Measurements from ENCODE around the gene IL1RAPL2. TPM values are rescaled to one million over a fixed set of nuclear protein-coding genes. Genes with fewer than 3 reads are reported as not detected.

The IL1RAPL2 gene
- polyA plus RNA-seq, 2 donors = not detected

GRCh38 chrX:105317117-105317516 lies 751.1 kb downstream of the IL1RAPL2 start:
- Histone ChIP-seq H3K4me1 (ENCODE audit: control insufficient read depth in 2 of 2, insufficient read depth in 2 of 2, low read length in 1 of 2) (no peaks in the 10 kb centered on the region), H3K27ac (ENCODE audit: low read depth in 2 of 2, low read length in 1 of 2) (no peak overlapping the region), H3K27me3 (ENCODE audit: control insufficient read depth in 1 of 2, insufficient read depth in 2 of 2, low read length in 2 of 2) (no peaks in the 10 kb centered on the region), H3K36me3 (ENCODE audit: control insufficient read depth in 2 of 2, insufficient read depth in 2 of 2, low read length in 1 of 2) (no peaks in the 10 kb centered on the region), H3K9me3 (ENCODE audit: control insufficient read depth in 2 of 2, insufficient read depth in 1 of 2, low read depth in 1 of 2, low read length in 1 of 2) (no peaks in the 10 kb centered on the region), H3K4me3 (ENCODE audit: low read depth in 1 of 2, low read length in 2 of 2) (no peak overlapping the region)
- WGBS, 2 donors = 65 to 68% methylated on average over 2 of the region's 2 CpGs

DNA sequence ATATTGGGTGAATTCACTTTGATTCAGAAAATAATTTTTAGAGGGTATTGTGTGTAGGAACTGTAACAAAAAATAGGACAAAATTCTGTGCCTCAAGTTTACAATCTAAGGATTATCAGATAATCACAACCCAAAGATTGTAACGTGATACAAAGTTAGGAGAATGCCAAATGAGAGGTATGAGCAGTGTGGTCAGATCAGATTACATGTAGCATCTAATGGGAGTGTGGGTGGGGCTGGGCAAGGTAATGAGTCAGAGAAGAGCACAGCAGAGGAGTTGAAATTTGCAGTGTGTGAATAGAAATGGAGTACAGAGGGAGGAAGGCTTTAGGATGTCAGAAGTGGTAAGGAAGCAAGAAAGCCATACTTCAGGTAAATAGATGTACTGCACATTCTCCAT lies 757.9 kb downstream of the IL1RAPL2 start:
- Histone ChIP-seq H3K4me3 (ENCODE audit: low read depth in 1 of 2, low read length in 2 of 2) (no peak overlapping the region), H3K4me1 (ENCODE audit: control insufficient read depth in 2 of 2, insufficient read depth in 2 of 2, low read length in 1 of 2) (no peaks in the 10 kb centered on the region), H3K36me3 (ENCODE audit: control insufficient read depth in 2 of 2, insufficient read depth in 2 of 2, low read length in 1 of 2) (no peaks in the 10 kb centered on the region), H3K27me3 (ENCODE audit: control insufficient read depth in 1 of 2, insufficient read depth in 2 of 2, low read length in 2 of 2) (no peaks in the 10 kb centered on the region), H3K9me3 (ENCODE audit: control insufficient read depth in 2 of 2, insufficient read depth in 1 of 2, low read depth in 1 of 2, low read length in 1 of 2) (no peaks in the 10 kb centered on the region), H3K27ac (ENCODE audit: low read depth in 2 of 2, low read length in 1 of 2) (no peak overlapping the region)
- 11 to 17% methylated on average over 1 of the region's 1 CpG for WGBS, 2 donors

DNA sequence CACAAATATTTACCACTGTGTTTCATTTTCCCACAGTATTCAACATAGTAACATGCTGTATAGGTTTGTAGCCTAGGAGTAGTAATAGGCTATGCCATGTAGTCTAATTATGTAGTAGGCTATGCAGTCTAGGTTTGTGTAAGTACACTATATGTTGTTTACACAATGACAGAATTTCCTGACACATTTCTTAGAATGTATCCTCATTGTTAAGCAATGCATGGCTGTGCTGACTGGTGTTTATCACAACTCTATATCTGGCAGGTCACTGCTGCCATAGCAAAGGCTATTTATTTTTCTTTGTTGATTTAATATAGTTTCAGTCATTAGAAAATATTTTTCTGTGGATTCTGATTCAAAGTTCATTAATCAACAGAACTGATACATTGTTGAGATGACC lies 762.8 kb downstream of the IL1RAPL2 start:
- Histone ChIP-seq H3K9me3 (ENCODE audit: control insufficient read depth in 2 of 2, insufficient read depth in 1 of 2, low read depth in 1 of 2, low read length in 1 of 2) (no peaks in the 10 kb centered on the region), H3K4me1 (ENCODE audit: control insufficient read depth in 2 of 2, insufficient read depth in 2 of 2, low read length in 1 of 2) (no peaks in the 10 kb centered on the region), H3K27ac (ENCODE audit: low read depth in 2 of 2, low read length in 1 of 2) (no peak overlapping the region)

GRCh38 chrX:105331244-105331643 lies 765.2 kb downstream of the IL1RAPL2 start:
- Histone ChIP-seq H3K4me3 (ENCODE audit: low read depth in 1 of 2, low read length in 2 of 2) (no peak overlapping the region), H3K9me3 (ENCODE audit: control insufficient read depth in 2 of 2, insufficient read depth in 1 of 2, low read depth in 1 of 2, low read length in 1 of 2) (no peaks in the 10 kb centered on the region), H3K4me1 (ENCODE audit: control insufficient read depth in 2 of 2, insufficient read depth in 2 of 2, low read length in 1 of 2) (no peaks in the 10 kb centered on the region), H3K36me3 (ENCODE audit: control insufficient read depth in 2 of 2, insufficient read depth in 2 of 2, low read length in 1 of 2) (no peaks in the 10 kb centered on the region), H3K27me3 (ENCODE audit: control insufficient read depth in 1 of 2, insufficient read depth in 2 of 2, low read length in 2 of 2) (no peaks in the 10 kb centered on the region), H3K27ac (ENCODE audit: low read depth in 2 of 2, low read length in 1 of 2) (no peak overlapping the region)
- whole genome bisulfite sequencing, 2 donors = 45 to 56% methylated on average over 1 of the region's 1 CpG

More for the DNA sequence above, 762.8 kb downstream of the IL1RAPL2 start:
- Histone ChIP-seq H3K4me3 (ENCODE audit: low read depth in 1 of 2, low read length in 2 of 2) (no peak overlapping the region), H3K27me3 (ENCODE audit: control insufficient read depth in 1 of 2, insufficient read depth in 2 of 2, low read length in 2 of 2) (no peaks in the 10 kb centered on the region), H3K36me3 (ENCODE audit: control insufficient read depth in 2 of 2, insufficient read depth in 2 of 2, low read length in 1 of 2) (no peaks in the 10 kb centered on the region)

GRCh38 chrX:105347373-105347772 lies 781.4 kb downstream of the IL1RAPL2 start:
- Histone ChIP-seq H3K27me3 (ENCODE audit: control insufficient read depth in 1 of 2, insufficient read depth in 2 of 2, low read length in 2 of 2) (no peaks in the 10 kb centered on the region), H3K27ac (ENCODE audit: low read depth in 2 of 2, low read length in 1 of 2) (no peak overlapping the region), H3K4me1 (ENCODE audit: control insufficient read depth in 2 of 2, insufficient read depth in 2 of 2, low read length in 1 of 2) (no peaks in the 10 kb centered on the region), H3K36me3 (ENCODE audit: control insufficient read depth in 2 of 2, insufficient read depth in 2 of 2, low read length in 1 of 2) (no peaks in the 10 kb centered on the region), H3K9me3 (ENCODE audit: control insufficient read depth in 2 of 2, insufficient read depth in 1 of 2, low read depth in 1 of 2, low read length in 1 of 2) (no peaks in the 10 kb centered on the region), H3K4me3 (ENCODE audit: low read depth in 1 of 2, low read length in 2 of 2) (no peak overlapping the region)
- 74 to 96% methylated on average over 3 of the region's 3 CpGs for WGBS, 2 donors

DNA sequence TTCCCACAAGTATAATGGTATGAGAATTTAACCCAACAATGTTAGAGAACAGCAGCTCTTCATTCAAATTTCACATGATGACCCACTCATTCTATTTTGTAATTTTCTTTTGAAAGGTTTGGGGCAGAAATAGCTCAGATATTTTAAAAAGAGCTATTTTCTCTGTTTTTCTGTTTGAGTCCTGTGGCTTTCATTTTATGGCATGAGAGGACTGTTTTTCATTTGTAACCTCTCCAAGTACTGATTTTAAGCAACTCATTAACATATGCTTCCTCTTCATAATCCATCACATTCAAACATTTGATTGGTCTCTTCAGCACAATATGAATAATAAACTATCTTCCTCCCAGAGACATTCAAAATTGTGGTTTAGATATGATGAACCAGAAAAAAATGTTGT lies 783.5 kb downstream of the IL1RAPL2 start:
- no peak overlapping the region for H3K27ac ChIP-seq (ENCODE audit: low read depth in 2 of 2, low read length in 1 of 2)
- H3K36me3 ChIP-seq (ENCODE audit: control insufficient read depth in 2 of 2, insufficient read depth in 2 of 2, low read length in 1 of 2) = no peaks in the 10 kb centered on the region
- H3K27me3 ChIP-seq (ENCODE audit: control insufficient read depth in 1 of 2, insufficient read depth in 2 of 2, low read length in 2 of 2) = no peaks in the 10 kb centered on the region
- H3K4me3 ChIP-seq (ENCODE audit: low read depth in 1 of 2, low read length in 2 of 2) = no peak overlapping the region
- H3K9me3 ChIP-seq (ENCODE audit: control insufficient read depth in 2 of 2, insufficient read depth in 1 of 2, low read depth in 1 of 2, low read length in 1 of 2) = no peaks in the 10 kb centered on the region
- no peaks in the 10 kb centered on the region for H3K4me1 ChIP-seq (ENCODE audit: control insufficient read depth in 2 of 2, insufficient read depth in 2 of 2, low read length in 1 of 2)

GRCh38 chrX:105375816-105376215 lies 809.8 kb downstream of the IL1RAPL2 start:
- H3K27ac ChIP-seq (ENCODE audit: low read depth in 2 of 2, low read length in 1 of 2) = no peak overlapping the region
- no peaks in the 10 kb centered on the region for H3K36me3 ChIP-seq (ENCODE audit: control insufficient read depth in 2 of 2, insufficient read depth in 2 of 2, low read length in 1 of 2)
- 19 to 44% methylated on average over 2 of the region's 2 CpGs for WGBS, 2 donors
- no peaks in the 10 kb centered on the region for H3K9me3 ChIP-seq (ENCODE audit: control insufficient read depth in 2 of 2, insufficient read depth in 1 of 2, low read depth in 1 of 2, low read length in 1 of 2)
- H3K4me3 ChIP-seq (ENCODE audit: low read depth in 1 of 2, low read length in 2 of 2) = no peak overlapping the region
- no peaks in the 10 kb centered on the region for H3K4me1 ChIP-seq (ENCODE audit: control insufficient read depth in 2 of 2, insufficient read depth in 2 of 2, low read length in 1 of 2)
- no peaks in the 10 kb centered on the region for H3K27me3 ChIP-seq (ENCODE audit: control insufficient read depth in 1 of 2, insufficient read depth in 2 of 2, low read length in 2 of 2)

GRCh38 chrX:105424729-105425128 lies 858.7 kb downstream of the IL1RAPL2 start:
- 58 to 82% methylated on average over 1 of the region's 1 CpG for WGBS, 2 donors
- Histone ChIP-seq H3K4me3 (ENCODE audit: low read depth in 1 of 2, low read length in 2 of 2) (no peak overlapping the region), H3K27me3 (ENCODE audit: control insufficient read depth in 1 of 2, insufficient read depth in 2 of 2, low read length in 2 of 2) (no peaks in the 10 kb centered on the region), H3K4me1 (ENCODE audit: control insufficient read depth in 2 of 2, insufficient read depth in 2 of 2, low read length in 1 of 2) (no peaks in the 10 kb centered on the region), H3K9me3 (ENCODE audit: control insufficient read depth in 2 of 2, insufficient read depth in 1 of 2, low read depth in 1 of 2, low read length in 1 of 2) (no peaks in the 10 kb centered on the region), H3K27ac (ENCODE audit: low read depth in 2 of 2, low read length in 1 of 2) (no peak overlapping the region), H3K36me3 (ENCODE audit: control insufficient read depth in 2 of 2, insufficient read depth in 2 of 2, low read length in 1 of 2) (no peaks in the 10 kb centered on the region)

DNA sequence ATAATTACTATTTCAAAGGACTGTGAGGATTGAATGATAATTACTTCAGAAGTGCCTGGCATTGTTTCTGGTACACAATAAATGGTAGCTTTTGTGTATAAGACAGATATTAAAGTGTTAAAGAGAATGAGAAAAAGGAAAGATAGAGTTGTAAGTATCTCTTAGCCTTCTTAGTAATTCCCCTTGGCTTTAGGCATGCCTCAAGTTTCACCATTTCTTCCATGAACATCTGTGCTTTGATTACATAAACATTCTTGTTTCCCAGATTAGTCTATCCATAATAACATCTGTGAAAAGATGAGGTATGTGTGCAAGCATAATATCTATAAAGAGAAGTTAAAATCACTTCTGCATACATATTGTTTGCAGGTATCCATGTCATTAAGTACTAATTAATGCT lies 885.4 kb downstream of the IL1RAPL2 start:
- Histone ChIP-seq H3K27ac (ENCODE audit: low read depth in 2 of 2, low read length in 1 of 2) (no peak overlapping the region), H3K4me1 (ENCODE audit: control insufficient read depth in 2 of 2, insufficient read depth in 2 of 2, low read length in 1 of 2) (no peaks in the 10 kb centered on the region), H3K9me3 (ENCODE audit: control insufficient read depth in 2 of 2, insufficient read depth in 1 of 2, low read depth in 1 of 2, low read length in 1 of 2) (no peaks in the 10 kb centered on the region), H3K4me3 (ENCODE audit: low read depth in 1 of 2, low read length in 2 of 2) (no peak overlapping the region), H3K27me3 (ENCODE audit: control insufficient read depth in 1 of 2, insufficient read depth in 2 of 2, low read length in 2 of 2) (no peaks in the 10 kb centered on the region), H3K36me3 (ENCODE audit: control insufficient read depth in 2 of 2, insufficient read depth in 2 of 2, low read length in 1 of 2) (no peaks in the 10 kb centered on the region)

- Histone ChIP-seq H3K27ac (ENCODE audit: low read depth in 2 of 2, low read length in 1 of 2) (no peak overlapping the region), H3K4me3 (ENCODE audit: low read depth in 1 of 2, low read length in 2 of 2) (no peak overlapping the region), H3K36me3 (ENCODE audit: control insufficient read depth in 2 of 2, insufficient read depth in 2 of 2, low read length in 1 of 2) (no peaks in the 10 kb centered on the region), H3K27me3 (ENCODE audit: control insufficient read depth in 1 of 2, insufficient read depth in 2 of 2, low read length in 2 of 2) (peaks cover 0 to 4% of the 10 kb centered on the region in 2 donors), H3K9me3 (ENCODE audit: control insufficient read depth in 2 of 2, insufficient read depth in 1 of 2, low read depth in 1 of 2, low read length in 1 of 2) (no peaks in the 10 kb centered on the region), H3K4me1 (ENCODE audit: control insufficient read depth in 2 of 2, insufficient read depth in 2 of 2, low read length in 1 of 2) (no peaks in the 10 kb centered on the region)
- WGBS, 2 donors = 25 to 34% methylated on average over 3 of the region's 3 CpGs
Observed at GRCh38 chrX:105458846-105459245, 892.8 kb downstream of the IL1RAPL2 start.

Measured in esophagus (tissue), 2 donors.